SK-N-SH (cell line): ENCODE results near the gene SETD3.

ENCODE experiments used
- EP300 ChIP-seq, 2 experiments: IDR thresholded peaks; 2 replicates each; pipeline versions ENCODE4 v1.4.0 to v1.6.1; 2012; ENCODE audit warnings: borderline replicate concordance in 1 of 2, low read depth in 1 of 2, low read length in 1 of 2
- EZH2phosphoT487 ChIP-seq: fragments of 200-600 bp; sonication (generic); IDR thresholded peaks from 2 replicates; pipeline ENCODE4 v1.6.1; 2017; ENCODE audit warnings: low read depth, mixed run types, mild to moderate bottlenecking, antibody characterized with exemption, moderate library complexity, borderline replicate concordance
- NFIC ChIP-seq: IDR thresholded peaks from 2 replicates; pipeline ENCODE4 v1.4.0; 2012; ENCODE audit warnings: borderline replicate concordance
- POLR2AphosphoS5 ChIP-seq: IDR thresholded peaks from 2 replicates; pipeline ENCODE4 v1.6.1; 2012; ENCODE audit warnings: low read depth, low read length
- TF ChIP-seq, protein P1 (sequence below): fragments of 200-600 bp; sonication (generic); IDR thresholded peaks from 2 replicates; pipeline ENCODE4 v1.6.1; 2017; ENCODE audit warnings: antibody characterized with exemption, mild to moderate bottlenecking, moderate library complexity
- TF ChIP-seq, protein P2 (sequence below): IDR thresholded peaks from 2 replicates; pipeline ENCODE4 v1.4.0; 2012; ENCODE audit warnings: low read depth, borderline replicate concordance
- TF ChIP-seq, protein P3 (sequence below): fragments of 150-350 bp; IDR thresholded peaks from 2 replicates; pipeline ENCODE4 v1.6.1; 2016; ENCODE audit warnings: mild to moderate bottlenecking, low read depth, low read length
- TF ChIP-seq, protein P4 (sequence below): IDR thresholded peaks from 2 replicates; pipeline ENCODE4 v1.4.0; 2012; ENCODE audit warnings: low read depth

DNA sequence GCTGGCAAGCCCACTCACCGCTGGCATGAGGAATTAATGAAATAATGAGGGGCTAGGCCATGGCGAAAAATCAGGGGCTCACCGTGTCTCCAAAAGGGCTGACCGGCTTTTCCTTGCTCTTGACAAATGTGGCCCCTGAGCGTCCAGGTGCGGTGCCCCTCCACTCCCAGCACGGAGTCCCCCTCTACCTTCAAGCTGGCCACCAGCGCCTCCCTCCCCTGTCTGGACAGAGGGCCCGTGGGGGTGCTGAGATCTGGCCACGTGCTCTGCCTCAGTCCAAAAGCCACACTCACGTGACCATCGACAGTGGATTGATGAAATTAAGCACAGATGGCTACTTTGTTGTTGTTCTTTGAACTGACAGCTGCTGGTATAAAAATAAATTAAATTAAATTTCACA, 129.9 kb downstream of the SETD3 start:
- TF ChIP-seq, protein P1, sequence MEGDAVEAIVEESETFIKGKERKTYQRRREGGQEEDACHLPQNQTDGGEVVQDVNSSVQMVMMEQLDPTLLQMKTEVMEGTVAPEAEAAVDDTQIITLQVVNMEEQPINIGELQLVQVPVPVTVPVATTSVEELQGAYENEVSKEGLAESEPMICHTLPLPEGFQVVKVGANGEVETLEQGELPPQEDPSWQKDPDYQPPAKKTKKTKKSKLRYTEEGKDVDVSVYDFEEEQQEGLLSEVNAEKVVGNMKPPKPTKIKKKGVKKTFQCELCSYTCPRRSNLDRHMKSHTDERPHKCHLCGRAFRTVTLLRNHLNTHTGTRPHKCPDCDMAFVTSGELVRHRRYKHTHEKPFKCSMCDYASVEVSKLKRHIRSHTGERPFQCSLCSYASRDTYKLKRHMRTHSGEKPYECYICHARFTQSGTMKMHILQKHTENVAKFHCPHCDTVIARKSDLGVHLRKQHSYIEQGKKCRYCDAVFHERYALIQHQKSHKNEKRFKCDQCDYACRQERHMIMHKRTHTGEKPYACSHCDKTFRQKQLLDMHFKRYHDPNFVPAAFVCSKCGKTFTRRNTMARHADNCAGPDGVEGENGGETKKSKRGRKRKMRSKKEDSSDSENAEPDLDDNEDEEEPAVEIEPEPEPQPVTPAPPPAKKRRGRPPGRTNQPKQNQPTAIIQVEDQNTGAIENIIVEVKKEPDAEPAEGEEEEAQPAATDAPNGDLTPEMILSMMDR: no peak
- TF ChIP-seq EP300 (IDR thresholded peaks at IDR 0.05; ENCODE audit: borderline replicate concordance in 1 of 2, low read depth in 1 of 2, low read length in 1 of 2) (no peak), NFIC (no peak), POLR2AphosphoS5 (no peak), EZH2phosphoT487 (no peak)
- TF ChIP-seq, protein P2, sequence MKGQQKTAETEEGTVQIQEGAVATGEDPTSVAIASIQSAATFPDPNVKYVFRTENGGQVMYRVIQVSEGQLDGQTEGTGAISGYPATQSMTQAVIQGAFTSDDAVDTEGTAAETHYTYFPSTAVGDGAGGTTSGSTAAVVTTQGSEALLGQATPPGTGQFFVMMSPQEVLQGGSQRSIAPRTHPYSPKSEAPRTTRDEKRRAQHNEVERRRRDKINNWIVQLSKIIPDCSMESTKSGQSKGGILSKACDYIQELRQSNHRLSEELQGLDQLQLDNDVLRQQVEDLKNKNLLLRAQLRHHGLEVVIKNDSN: 0 out of 2 replicates have a peak, but pooled peaks have one; percentile 6
- TF ChIP-seq, protein P3, sequence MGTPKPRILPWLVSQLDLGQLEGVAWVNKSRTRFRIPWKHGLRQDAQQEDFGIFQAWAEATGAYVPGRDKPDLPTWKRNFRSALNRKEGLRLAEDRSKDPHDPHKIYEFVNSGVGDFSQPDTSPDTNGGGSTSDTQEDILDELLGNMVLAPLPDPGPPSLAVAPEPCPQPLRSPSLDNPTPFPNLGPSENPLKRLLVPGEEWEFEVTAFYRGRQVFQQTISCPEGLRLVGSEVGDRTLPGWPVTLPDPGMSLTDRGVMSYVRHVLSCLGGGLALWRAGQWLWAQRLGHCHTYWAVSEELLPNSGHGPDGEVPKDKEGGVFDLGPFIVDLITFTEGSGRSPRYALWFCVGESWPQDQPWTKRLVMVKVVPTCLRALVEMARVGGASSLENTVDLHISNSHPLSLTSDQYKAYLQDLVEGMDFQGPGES: no peak
- TF ChIP-seq, protein P4, sequence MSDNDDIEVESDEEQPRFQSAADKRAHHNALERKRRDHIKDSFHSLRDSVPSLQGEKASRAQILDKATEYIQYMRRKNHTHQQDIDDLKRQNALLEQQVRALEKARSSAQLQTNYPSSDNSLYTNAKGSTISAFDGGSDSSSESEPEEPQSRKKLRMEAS: no peak
